Parathyroid adenoma (tissue), 2 donors: Measurements from ENCODE around the gene DPYD.
"Not testable (repeated sequence)": the region's sequence is repeated elsewhere in the genome, so short reads cannot be mapped to it uniquely, and the experiment has no call there.

ENCODE experiments used
- H2AFZ ChIP-seq: fragments of 300-600 bp; sonication (generic); one replicate; pipeline ENCODE4 v1.7.0; 2017; ENCODE audit warnings: antibody characterized with exemption, mild to moderate bottlenecking
- H3K27ac ChIP-seq: fragments of 300-600 bp; sonication (generic); one replicate; pipeline ENCODE4 v1.7.0; 2017
- H3K27me3 ChIP-seq: fragments of 300-600 bp; sonication (generic); one replicate; pipeline ENCODE4 v1.7.0; 2017; ENCODE audit warnings: low read length; ENCODE audit not compliant: control insufficient read depth, insufficient read depth
- H3K36me3 ChIP-seq: fragments of 300-600 bp; sonication (generic); one replicate; pipeline ENCODE4 v1.7.0; 2017; ENCODE audit warnings: low read length; ENCODE audit not compliant: control insufficient read depth, insufficient read depth
- H3K4me1 ChIP-seq: fragments of 300-600 bp; sonication (generic); one replicate; pipeline ENCODE4 v1.7.0; 2017; ENCODE audit warnings: control low read depth
- H3K4me2 ChIP-seq: fragments of 300-600 bp; sonication (generic); one replicate; pipeline ENCODE4 v1.7.0; 2017; ENCODE audit warnings: low read length
- H3K4me3 ChIP-seq: fragments of 300-600 bp; sonication (generic); one replicate; pipeline ENCODE4 v1.7.0; 2017; ENCODE audit warnings: low read depth, low read length
- H3K79me2 ChIP-seq: fragments of 300-600 bp; sonication (generic); one replicate; pipeline ENCODE4 v1.7.0; 2017; ENCODE audit warnings: control low read depth
- H3K9ac ChIP-seq: fragments of 300-600 bp; sonication (generic); one replicate; pipeline ENCODE4 v1.7.0; 2017; ENCODE audit warnings: mild to moderate bottlenecking
- H3K9me3 ChIP-seq: fragments of 300-600 bp; sonication (generic); one replicate; pipeline ENCODE4 v1.7.0; 2017; ENCODE audit warnings: low read length; ENCODE audit not compliant: control insufficient read depth
- TF ChIP-seq, protein P1 (sequence below): fragments of 300-600 bp; sonication (generic); IDR thresholded peaks from one replicate; pipeline ENCODE4 v1.7.0; 2017; ENCODE audit warnings: antibody characterized with exemption, mild to moderate bottlenecking
- donor health status: primary hyperparathyroidism.

The DPYD gene

DNA sequence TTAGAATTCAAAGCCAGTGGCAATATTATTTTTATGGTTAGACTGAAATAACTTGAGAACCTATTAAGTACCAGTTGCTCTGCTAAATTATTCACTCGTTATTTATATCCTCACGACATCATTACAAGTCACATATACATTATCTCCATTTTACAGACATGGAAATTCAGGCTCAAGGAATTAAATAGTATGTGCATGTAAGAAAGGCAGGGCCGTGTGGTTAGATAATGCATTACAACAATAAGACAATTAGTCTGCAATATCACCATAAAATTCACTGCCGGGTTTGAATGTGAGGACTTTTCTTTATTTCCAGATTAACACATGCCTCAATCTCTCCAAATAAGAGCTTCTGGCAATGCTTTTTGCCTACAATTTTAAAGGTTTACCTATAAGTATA, 675.8 kb downstream of the DPYD start:
- TF ChIP-seq, protein P1, sequence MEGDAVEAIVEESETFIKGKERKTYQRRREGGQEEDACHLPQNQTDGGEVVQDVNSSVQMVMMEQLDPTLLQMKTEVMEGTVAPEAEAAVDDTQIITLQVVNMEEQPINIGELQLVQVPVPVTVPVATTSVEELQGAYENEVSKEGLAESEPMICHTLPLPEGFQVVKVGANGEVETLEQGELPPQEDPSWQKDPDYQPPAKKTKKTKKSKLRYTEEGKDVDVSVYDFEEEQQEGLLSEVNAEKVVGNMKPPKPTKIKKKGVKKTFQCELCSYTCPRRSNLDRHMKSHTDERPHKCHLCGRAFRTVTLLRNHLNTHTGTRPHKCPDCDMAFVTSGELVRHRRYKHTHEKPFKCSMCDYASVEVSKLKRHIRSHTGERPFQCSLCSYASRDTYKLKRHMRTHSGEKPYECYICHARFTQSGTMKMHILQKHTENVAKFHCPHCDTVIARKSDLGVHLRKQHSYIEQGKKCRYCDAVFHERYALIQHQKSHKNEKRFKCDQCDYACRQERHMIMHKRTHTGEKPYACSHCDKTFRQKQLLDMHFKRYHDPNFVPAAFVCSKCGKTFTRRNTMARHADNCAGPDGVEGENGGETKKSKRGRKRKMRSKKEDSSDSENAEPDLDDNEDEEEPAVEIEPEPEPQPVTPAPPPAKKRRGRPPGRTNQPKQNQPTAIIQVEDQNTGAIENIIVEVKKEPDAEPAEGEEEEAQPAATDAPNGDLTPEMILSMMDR: no peak
- no peaks in the 10 kb centered on the region for H3K4me1 ChIP-seq
- H3K27me3 ChIP-seq: no peaks in the 10 kb centered on the region
- no peaks in the 10 kb centered on the region for H3K9me3 ChIP-seq
- H2AFZ ChIP-seq: no peak overlapping the region
- H3K79me2 ChIP-seq: no peaks in the 10 kb centered on the region
- H3K4me2 ChIP-seq: no peak overlapping the region
- H3K36me3 ChIP-seq: no peaks in the 10 kb centered on the region
- H3K4me3 ChIP-seq: no peak overlapping the region
- H3K9ac ChIP-seq: no peak overlapping the region
- H3K27ac ChIP-seq: no peak overlapping the region

DNA sequence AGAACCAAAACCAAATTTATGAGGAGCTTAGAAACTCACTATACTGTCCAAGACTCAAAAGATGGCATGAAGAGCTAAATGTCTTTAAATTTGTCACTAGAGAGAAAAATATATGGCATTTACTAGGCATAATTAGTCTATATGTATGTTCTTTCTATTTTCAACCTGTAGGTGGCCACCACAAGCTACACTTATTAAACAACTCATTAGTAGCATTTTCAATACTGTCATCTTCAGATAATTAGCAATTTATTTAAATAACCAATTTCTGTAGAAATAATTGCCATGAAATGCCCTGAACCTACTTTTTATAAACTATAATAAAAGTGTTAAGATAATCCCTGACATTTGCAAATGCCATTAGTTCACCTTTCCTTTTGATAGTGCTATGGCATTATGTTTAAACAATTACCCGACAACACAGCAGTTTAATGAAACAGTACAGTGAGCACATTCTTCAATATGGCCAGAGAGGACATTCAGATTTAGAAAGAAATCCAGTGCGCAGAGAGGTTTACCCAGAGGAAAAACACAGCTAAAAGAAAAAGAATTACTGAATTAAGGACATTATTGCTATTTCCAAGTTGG, 676.8 kb downstream of the DPYD start:
- H3K4me1 ChIP-seq: no peaks in the 10 kb centered on the region
- no peak overlapping the region for H3K4me2 ChIP-seq
- no peak overlapping the region for H3K9ac ChIP-seq
- H2AFZ ChIP-seq: no peak overlapping the region
- no peaks in the 10 kb centered on the region for H3K27me3 ChIP-seq
- no peaks in the 10 kb centered on the region for H3K36me3 ChIP-seq
- H3K9me3 ChIP-seq: no peaks in the 10 kb centered on the region
- TF ChIP-seq, protein P1: no peak
- H3K27ac ChIP-seq: no peak overlapping the region
- no peak overlapping the region for H3K4me3 ChIP-seq
- no peaks in the 10 kb centered on the region for H3K79me2 ChIP-seq

DNA sequence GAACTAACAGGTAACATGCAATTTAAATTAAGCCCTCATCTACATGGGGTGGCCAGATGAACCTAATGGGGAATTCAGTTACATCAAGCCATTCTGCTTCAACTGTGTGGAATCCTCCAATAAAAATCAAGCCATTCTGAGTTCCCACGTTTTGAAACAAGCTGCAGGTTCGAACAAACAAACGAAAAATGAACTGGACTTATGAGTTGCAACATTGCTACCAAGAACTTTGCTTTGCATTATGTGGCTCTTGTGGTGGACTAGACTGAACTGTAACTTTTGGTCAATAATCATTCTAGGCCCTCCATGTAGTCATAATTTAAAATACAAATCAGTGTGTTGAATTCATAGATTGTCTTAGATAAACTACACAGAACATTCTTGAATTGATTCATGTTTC, 682.0 kb downstream of the DPYD start:
- H3K4me2 ChIP-seq: no peak overlapping the region
- TF ChIP-seq, protein P1: no peak
- no peaks in the 10 kb centered on the region for H3K79me2 ChIP-seq
- no peaks in the 10 kb centered on the region for H3K27me3 ChIP-seq
- no peak overlapping the region for H3K4me3 ChIP-seq
- no peaks in the 10 kb centered on the region for H3K36me3 ChIP-seq
- no peaks in the 10 kb centered on the region for H3K9me3 ChIP-seq
- H3K9ac ChIP-seq: no peak overlapping the region
- no peak overlapping the region for H3K27ac ChIP-seq
- no peak overlapping the region for H2AFZ ChIP-seq
- H3K4me1 ChIP-seq: no peaks in the 10 kb centered on the region

DNA sequence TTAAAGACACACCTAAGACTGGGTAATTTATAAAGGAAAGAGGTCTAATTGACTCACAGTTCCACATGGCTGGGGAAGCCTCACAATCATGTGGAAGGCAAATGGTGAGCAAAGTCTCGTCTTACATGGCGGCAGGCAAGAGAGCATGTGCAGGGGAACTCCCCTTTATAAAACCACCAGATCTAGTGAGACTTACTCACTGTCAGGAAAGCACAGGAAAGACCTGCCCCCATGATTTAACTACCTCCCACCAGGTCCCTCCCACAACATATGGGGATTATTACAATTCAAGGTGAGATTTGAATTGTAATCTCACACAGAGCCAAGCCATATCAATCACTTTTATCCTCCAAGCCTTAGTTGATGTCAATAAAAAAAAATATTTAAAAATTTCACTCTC, 689.5 kb downstream of the DPYD start:
- not testable (repeated sequence) for H3K79me2 ChIP-seq, H3K4me2 ChIP-seq, H3K36me3 ChIP-seq, H2AFZ ChIP-seq, H3K27ac ChIP-seq, H3K9me3 ChIP-seq, H3K4me1 ChIP-seq, H3K9ac ChIP-seq, H3K27me3 ChIP-seq, H3K4me3 ChIP-seq

DNA sequence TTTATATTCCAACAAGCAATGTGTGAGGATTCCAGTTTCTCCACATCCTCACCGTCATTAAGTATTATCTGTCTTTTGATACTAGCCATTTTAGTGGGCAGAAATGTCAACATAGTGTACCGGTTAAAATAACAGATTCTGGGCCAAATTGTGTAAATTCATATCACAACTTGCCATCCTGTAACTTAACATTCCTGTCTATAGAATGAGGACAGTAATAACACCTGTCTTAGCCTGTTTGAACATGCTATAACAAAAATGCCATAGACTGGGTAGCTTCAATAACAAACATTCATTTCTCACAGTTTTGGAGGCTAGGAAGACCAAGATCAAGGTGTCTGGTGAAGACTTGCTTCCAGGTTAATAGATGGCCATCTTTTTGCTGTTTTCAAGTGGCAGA, 708.2 kb downstream of the DPYD start:
- Histone ChIP-seq H3K9me3 (no peaks in the 10 kb centered on the region), H3K4me3 (no peak overlapping the region), H3K27ac (no peak overlapping the region), H3K9ac (no peak overlapping the region), H3K79me2 (no peaks in the 10 kb centered on the region), H3K4me2 (no peak overlapping the region), H3K27me3 (no peaks in the 10 kb centered on the region), H3K36me3 (no peaks in the 10 kb centered on the region), H3K4me1 (no peaks in the 10 kb centered on the region), H2AFZ (no peak overlapping the region)
- TF ChIP-seq, protein P1: no peak
